Cardiac muscle cell (in vitro differentiated cells and primary cell): ENCODE results near the gene WRNIP1. TPM values are rescaled to one million over a fixed set of nuclear protein-coding genes. Genes with fewer than 3 reads are reported as not detected.

Source experiments
- DNase-seq, 2 donors: peaks; one replicate each; pipeline versions ENCODE4 v3.0.0 to v3.0.0-alpha.2; 2010 to 2017; ENCODE audit warnings: low read depth in 1 of 2, low spot score in 1 of 2
- H3K27ac ChIP-seq: fragments of 200-600 bp; sonication (generic); 2 replicates; pipeline ENCODE4 v1.5.1; 2016
- H3K27me3 ChIP-seq: fragments of 200-600 bp; sonication (generic); 2 replicates; pipeline ENCODE4 v1.6.0; 2016; ENCODE audit warnings: control low read depth
- H3K36me3 ChIP-seq: fragments of 200-600 bp; sonication (generic); 2 replicates; pipeline ENCODE4 v1.5.1; 2016; ENCODE audit warnings: control low read depth
- H3K4me1 ChIP-seq: fragments of 200-600 bp; sonication (generic); 2 replicates; pipeline ENCODE4 v1.8.1; 2017; ENCODE audit warnings: low read depth, mild to moderate bottlenecking, mixed run types
- H3K4me3 ChIP-seq: fragments of 200-600 bp; sonication (generic); 2 replicates; pipeline ENCODE4 v1.5.1; 2016; ENCODE audit warnings: mild to moderate bottlenecking
- H3K9me3 ChIP-seq: fragments of 200-600 bp; sonication (generic); 2 replicates; pipeline ENCODE4 v1.5.1; 2017; ENCODE audit warnings: low read depth, mild to moderate bottlenecking, control low read depth
- CTCF ChIP-seq: IDR thresholded peaks from 2 replicates; pipeline ENCODE4 v1.5.1; 2012; ENCODE audit warnings: low read depth, mild to moderate bottlenecking, low read length
- polyA plus RNA-seq: library from polyadenylated mRNA; unstranded; fragments of >200 nt; fragmentation: Nextera tagmentation; extraction: Ambion mirVana; gene quantifications from 2 replicates; pipeline ENCODE4 v1.2.1, GENCODE V29; 2016
- total RNA-seq: library from RNA; depleted of rRNA; stranded (reverse); fragments of >200 nt; gene quantifications from 2 replicates; pipeline ENCODE4 v1.2.3, GENCODE V29; 2016

The WRNIP1 gene
- total and polyA plus RNA-seq, 2 experiments from 2014 or later = 59.2 to 89.9 TPM

DNA sequence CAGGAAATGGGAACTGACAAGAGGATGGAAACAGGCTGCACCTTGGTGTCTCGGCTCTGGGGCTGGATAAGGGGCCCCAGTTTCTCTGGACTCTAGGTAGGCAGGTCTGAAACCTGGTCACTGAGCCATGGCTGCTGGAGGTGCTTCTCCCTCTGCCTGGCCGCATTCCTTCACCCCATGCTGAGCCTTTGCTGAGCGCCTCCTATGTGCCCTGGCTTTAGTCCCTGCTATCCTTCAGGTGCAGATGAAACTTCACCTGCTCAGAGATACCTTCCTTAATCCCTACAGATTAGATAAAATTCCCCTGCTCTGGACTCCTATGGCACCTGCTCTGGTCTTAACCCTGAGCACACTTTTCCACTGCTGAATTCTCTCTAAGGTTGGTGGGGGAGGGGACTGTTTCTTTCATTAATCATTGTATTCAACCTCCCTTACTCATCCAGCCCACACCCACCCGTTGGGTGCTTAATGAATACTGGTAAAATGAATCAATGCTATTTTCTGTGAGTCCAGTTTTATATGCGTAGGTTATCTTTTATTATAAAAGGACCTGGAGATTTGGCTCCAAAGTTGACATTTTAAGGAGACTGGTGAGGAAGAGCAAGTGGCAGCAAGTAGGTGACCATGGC, 33.8 kb upstream of the WRNIP1 start:
- H3K4me3 ChIP-seq = no peak overlapping the region
- no peaks in the 10 kb centered on the region for H3K27me3 ChIP-seq
- no peak overlapping the region for H3K27ac ChIP-seq
- DNase-seq = no peak
- H3K4me1 ChIP-seq = peaks cover 60% of the 10 kb centered on the region
- TF ChIP-seq CTCF = no peak
- H3K36me3 ChIP-seq = no peaks in the 10 kb centered on the region
- H3K9me3 ChIP-seq = no peaks in the 10 kb centered on the region

DNA sequence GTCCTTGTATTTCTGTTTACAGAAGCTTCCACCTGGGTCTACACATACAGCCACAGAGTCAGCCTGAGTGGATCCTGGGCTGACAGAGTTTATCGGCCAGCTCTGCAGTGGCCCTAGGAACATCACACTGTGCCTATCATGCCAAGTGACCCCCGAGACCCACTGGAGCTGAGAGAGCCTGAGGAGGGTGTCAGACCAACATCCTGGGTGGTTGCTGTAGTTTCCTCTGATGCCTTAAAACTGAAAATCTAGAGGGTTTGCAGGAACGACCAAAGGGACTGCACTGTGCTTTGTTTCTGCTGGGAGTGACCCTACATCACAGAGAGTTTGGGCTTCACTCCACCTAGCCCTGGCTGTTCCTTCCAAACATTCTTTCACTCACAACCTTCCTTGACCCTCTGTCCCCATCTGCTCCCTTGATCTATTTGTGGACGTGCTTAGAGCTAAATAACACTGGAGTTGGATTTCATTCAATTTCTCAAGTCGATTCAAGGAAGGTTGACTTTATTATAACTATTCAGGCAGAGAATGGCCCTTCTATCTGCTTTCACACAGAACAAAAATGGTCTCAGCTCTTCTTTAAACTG, 32.6 kb upstream of the WRNIP1 start:
- peak overlapping the region; percentile 49 for H3K27ac ChIP-seq
- peaks cover 53% of the 10 kb centered on the region for H3K4me1 ChIP-seq
- H3K4me3 ChIP-seq = no peak overlapping the region
- no peaks in the 10 kb centered on the region for H3K27me3 ChIP-seq
- H3K36me3 ChIP-seq = no peaks in the 10 kb centered on the region
- no peak for TF ChIP-seq CTCF
- DNase-seq = peak in 1 of 2 donors; percentile 26
- no peaks in the 10 kb centered on the region for H3K9me3 ChIP-seq

DNA sequence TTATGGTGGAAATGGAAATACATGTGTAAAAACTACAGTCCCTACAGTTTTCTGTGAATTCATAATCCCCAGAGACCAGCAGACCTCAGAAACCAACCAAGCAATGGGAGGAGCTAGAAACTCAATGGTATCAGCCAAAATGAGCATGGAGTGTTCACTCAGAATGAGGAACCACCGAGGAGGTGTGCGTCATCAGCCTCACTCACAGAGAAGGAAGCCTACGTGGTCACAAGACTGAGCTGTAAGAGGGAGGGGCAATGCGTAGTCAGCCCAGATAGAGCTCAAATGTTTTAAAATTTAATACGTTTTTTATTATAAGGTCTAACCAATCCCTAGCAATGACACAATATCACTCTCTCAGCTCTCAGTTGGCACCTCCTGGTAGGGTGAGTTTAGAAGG, 31.9 kb upstream of the WRNIP1 start:
- no peaks in the 10 kb centered on the region for H3K27me3 ChIP-seq
- no peaks in the 10 kb centered on the region for H3K9me3 ChIP-seq
- H3K27ac ChIP-seq = peak overlapping the region; percentile 78
- H3K4me3 ChIP-seq = no peak overlapping the region
- DNase-seq = peak in 1 of 2 donors; percentile 71
- H3K4me1 ChIP-seq = peaks cover 57% of the 10 kb centered on the region
- H3K36me3 ChIP-seq = no peaks in the 10 kb centered on the region
- no peak for TF ChIP-seq CTCF

- Histone ChIP-seq H3K27me3 (no peaks in the 10 kb centered on the region), H3K4me1 (peaks cover 57% of the 10 kb centered on the region), H3K4me3 (no peak overlapping the region), H3K36me3 (no peaks in the 10 kb centered on the region), H3K9me3 (no peaks in the 10 kb centered on the region), H3K27ac (peak overlapping the region; percentile 78)
- peak in 1 of 2 donors; percentile 62 for DNase-seq
- TF ChIP-seq CTCF = no peak
These were observed 31.3 kb upstream of the WRNIP1 start for GRCh38 chr6:2733736-2734480.

- peak; percentile 29 to 35 for DNase-seq
- peaks cover 57% of the 10 kb centered on the region for H3K4me1 ChIP-seq
- H3K4me3 ChIP-seq = no peak overlapping the region
- no peaks in the 10 kb centered on the region for H3K9me3 ChIP-seq
- H3K27ac ChIP-seq = peak overlapping the region; percentile 78
- H3K27me3 ChIP-seq = no peaks in the 10 kb centered on the region
- no peak for TF ChIP-seq CTCF
- H3K36me3 ChIP-seq = no peaks in the 10 kb centered on the region
These were observed 30.6 kb upstream of the WRNIP1 start for GRCh38 chr6:2734488-2735166.
